GM12878 (cell line): ENCODE data around the gene SLX9. TPM values are rescaled to one million over a fixed set of nuclear protein-coding genes. Genes with fewer than 3 reads are reported as not detected.

Source experiments
- ATAC-seq: fragments of 200-7000 bp; cut with Tn5 transposase; 3 replicates; pipeline ENCODE4 v1.9.1; 2020; ENCODE audit warnings: mild to moderate bottlenecking, moderate library complexity
- BruUV-seq: library from RNA; stranded (reverse); fragments of 400-500 nt; replicated peaks from 2 replicates; lab custom pipeline; 2021; lab: Mats Ljungman, UMichigan
- CTCF ChIA-PET: fragments of 300-600 bp; sonication (Branson Sonifier 250); formaldehyde crosslinking; extraction: SDS; loops from one replicate; lab custom pipeline; 2021; ENCODE audit warnings: inconsistent platforms; lab: Yijun Ruan, JAX
- POLR2A ChIA-PET: fragments of 350-600 bp; formaldehyde crosslinking; extraction: SDS; loops from one replicate; lab custom pipeline; 2021; ENCODE audit warnings: inconsistent platforms; lab: Charles Lee
- RAD21 ChIA-PET: fragments of 300-600 bp; sonication (Branson Sonifier 250); formaldehyde crosslinking; loops from one replicate; lab custom pipeline; 2023; ENCODE audit warnings: antibody characterized with exemption; ENCODE audit not compliant: unreplicated experiment; lab: Charles Lee
- SMC1A ChIA-PET: fragments of 300-600 bp; sonication (Branson Sonifier 250); formaldehyde crosslinking; loops from one replicate; lab custom pipeline; 2023; ENCODE audit not compliant: unreplicated experiment, uncharacterized antibody; lab: Charles Lee
- DNase-seq: peaks from one replicate; pipeline ENCODE4 v3.0.0-alpha.2; 2011; ENCODE audit warnings: low read depth, low spot score
- FAIRE-seq: peaks from 3 replicates; lab custom pipeline; 2011; peaks lifted over from hg19 to GRCh38; lab: Jason Lieb, UNC
- H2AFZ ChIP-seq: 2 replicates; pipeline ENCODE4 v1.6.0; 2011; ENCODE audit warnings: low read depth, low read length, control low read depth; ENCODE audit not compliant: control insufficient read depth
- H3K27ac ChIP-seq: 2 replicates; pipeline ENCODE4 v1.5.1; 2011; ENCODE audit warnings: control low read depth; ENCODE audit not compliant: control insufficient read depth, insufficient read depth
- H3K27me3 ChIP-seq, 2 experiments: replicated peaks in 1 of 2; 2 replicates each; pipeline versions ENCODE4 v1.6.0 to v1.6.1; 2011; ENCODE audit warnings: low read length in 1 of 2; ENCODE audit not compliant: control insufficient read depth in 2 of 2, insufficient read depth in 2 of 2
- H3K36me3 ChIP-seq, 2 experiments: 2 replicates each; pipeline ENCODE4 v1.5.1; 2011; ENCODE audit warnings: low read length in 1 of 2; ENCODE audit not compliant: control insufficient read depth in 2 of 2, insufficient read depth in 2 of 2
- H3K4me1 ChIP-seq: 2 replicates; pipeline ENCODE4 v1.6.1; 2011; ENCODE audit warnings: mild to moderate bottlenecking, low read length, moderate library complexity, mixed read lengths; ENCODE audit not compliant: control insufficient read depth, insufficient read depth
- H3K4me2 ChIP-seq: 2 replicates; pipeline ENCODE4 v1.6.0; 2011; ENCODE audit warnings: control low read depth; ENCODE audit not compliant: control insufficient read depth, insufficient read depth
- H3K4me3 ChIP-seq: fragments of 200-600 bp; sonication (generic); 2 replicates; pipeline ENCODE4 v1.5.1; 2016
- H3K79me2 ChIP-seq: 2 replicates; pipeline ENCODE4 v1.6.0; 2011; ENCODE audit warnings: low read length; ENCODE audit not compliant: control insufficient read depth, insufficient read depth
- H3K9ac ChIP-seq: 2 replicates; pipeline ENCODE4 v1.8.0; 2011; ENCODE audit warnings: low read length, control low read depth, mixed read lengths; ENCODE audit not compliant: control insufficient read depth, insufficient read depth
- H3K9me3 ChIP-seq: replicated peaks from 3 replicates; pipeline ENCODE4 v1.5.1; 2011; ENCODE audit warnings: mild to moderate bottlenecking, low read length; ENCODE audit not compliant: control insufficient read depth, insufficient read depth
- H4K20me1 ChIP-seq: 2 replicates; pipeline ENCODE4 v1.6.0; 2011; ENCODE audit not compliant: control insufficient read depth, insufficient read depth
- BCL11A ChIP-seq: IDR thresholded peaks from 2 replicates; pipeline ENCODE4 v1.6.1; 2011; ENCODE audit warnings: low read depth, low read length
- NFIC ChIP-seq: IDR thresholded peaks from 2 replicates; pipeline ENCODE4 v1.6.1; 2012; ENCODE audit warnings: low read depth, mild to moderate bottlenecking, inconsistent platforms, low read length, moderate library complexity
- RBBP5 ChIP-seq: fragments of 200-600 bp; sonication (generic); conservative IDR thresholded peaks from 2 replicates; pipeline ENCODE4 v1.6.1; 2016
- WGBS: methylation state at CpG from one replicate; pipeline ENCODE4 v1.1.6; 2016; ENCODE audit warnings: low lambda C conversion rate; ENCODE audit not compliant: insufficient replicate concordance, insufficient coverage; ENCODE audit errors: missing lambda C conversion rate; 5-methylcytosine and 5-hydroxymethylcytosine counted together
- in situ Hi-C: fragments of 300-500 bp; cut with MboI; formaldehyde crosslinking; loops from 9 replicates; pipeline ENCODE4 v1.14.3; 2018; ENCODE audit warnings: mixed read lengths
- intact Hi-C: fragments of 100-400 bp; cut with micrococcal nuclease; formaldehyde crosslinking; loops from one replicate; pipeline ENCODE4 v1.14.2; 2022; ENCODE audit not compliant: unreplicated experiment
- polyA plus RNA-seq, 11 experiments: library from polyadenylated mRNA; depleted of rRNA in 4 of 11; unstranded in 6 of 11; stranded (reverse) in 5 of 11; fragments of >200 nt; fragmentation: Nextera tagmentation in 4 of 11; fragmentation: Illumina TruSeq in 1 of 11; extraction: Ambion mirVana in 4 of 11; extraction: Trizol in 1 of 11; gene quantifications; 1 replicate in 1 of 11; 2 replicates in 10 of 11; pipeline versions ENCODE4 v1.2.1 to v1.2.3, GENCODE V29; 2011 to 2016; ENCODE audit warnings: inconsistent platforms in 2 of 11, missing spikeins in 2 of 11, low read depth in 1 of 11
- total RNA-seq, 4 experiments: library from RNA; depleted of rRNA in 3 of 4; stranded (reverse); fragments of >200 nt in 3 of 4; fragmentation: Illumina TruSeq in 1 of 4; extraction: Trizol in 1 of 4; gene quantifications; 2 replicates each; pipeline versions ENCODE4 v1.2.1 to v1.2.3, GENCODE V29; 2013 to 2021

Gene SLX9
- total and polyA plus RNA-seq, 10 of the 15 experiments (the other 5 are each of a cell fraction or from before 2014, with no cell fraction given) = 0.69 to 81.3 (median 33.9) TPM

GRCh38 chr21:44962403-44962966 is 22.7 kb downstream of the SLX9 start (continued):
- TF ChIP-seq RBBP5 = no peak

- no peak for ATAC-seq
- H3K9me3 ChIP-seq = no peaks in the 10 kb centered on the region; the same call in 2 of the 3 replicates
- H2AFZ ChIP-seq = no peak overlapping the region
- ChIA-PET CTCF (interaction anchor here (1.4 to 3.4 kb wide), 4 partner anchors 14 to 173 kb away, joined by 12 to 37 read pairs (median 16); no protein-coding TSS in a partner anchor), POLR2A (no interaction called here), SMC1A (interaction anchor here (1.0 to 3.5 kb wide), 6 partner anchors 14 to 173 kb away, joined by 3 to 16 read pairs (median 3); no protein-coding TSS in a partner anchor), RAD21 (interaction anchor here (1.1 kb wide), 1 partner anchor 174 kb away, joined by 3 read pairs; no protein-coding TSS in a partner anchor)
- no peak for DNase-seq
- peaks cover 19 to 36% of the 10 kb centered on the region in 2 experiments; a peak in 3 of 4 replicates for H3K36me3 ChIP-seq
- no peaks in the 10 kb centered on the region for H3K79me2 ChIP-seq
- H3K4me1 ChIP-seq = peaks cover 6% of the 10 kb centered on the region
- intact Hi-C loops (no loop called here), in situ Hi-C loops (no loop called here)
- TF ChIP-seq NFIC (no peak), BCL11A (no peak)
- H4K20me1 ChIP-seq = no peaks in the 10 kb centered on the region; the same call in 1 of the 2 replicates
- no peak overlapping the region for H3K4me3 ChIP-seq
- H3K4me2 ChIP-seq = no peak overlapping the region
- WGBS = over 99% methylated on average over 12 of the region's 12 CpGs
- H3K9ac ChIP-seq = no peak overlapping the region
- no peaks in the 10 kb centered on the region for H3K27me3 ChIP-seq
- no TSS peak for BruUV-seq
- FAIRE-seq = no peak
- H3K27ac ChIP-seq = no peak overlapping the region
Observed at GRCh38 chr21:44964381-44964780, 24.6 kb downstream of the SLX9 start.
